ENCODE data around the gene OXCT1. TPM values are rescaled to one million over a fixed set of nuclear protein-coding genes. Genes with fewer than 3 reads are reported as not detected.

Gene OXCT1
- total and polyA plus RNA-seq, 2 of the 8 experiments (the other 6 are each of a cell fraction or from before 2014, with no cell fraction given) = 10.1 to 28.2 TPM

- 84% methylated on average over 1 of the region's 1 CpG; no CpG with 5 or more reads in 1 of the 2 experiments for WGBS, 2 experiments (ENCODE audit: extremely low coverage in 1 of 2, insufficient coverage in 1 of 2, insufficient read length in 1 of 2, insufficient replicate concordance in 2 of 2, low coverage in 1 of 2, low lambda C conversion rate in 2 of 2, missing lambda C conversion rate in 1 of 2)
- no peak overlapping the region for H2BK12ac ChIP-seq (ENCODE audit: low read depth, low read length)
- H3K23me2 ChIP-seq (ENCODE audit: low read depth, low read length) = no peaks in the 10 kb centered on the region
- H2BK20ac ChIP-seq (ENCODE audit: low read length) = no peak overlapping the region
- H3K27me3 ChIP-seq (replicated peaks in 1 of 4; ENCODE audit: control insufficient read depth in 3 of 4, extremely low read depth in 1 of 4, insufficient read depth in 3 of 4, low read length in 3 of 4) = no peaks in the 10 kb centered on the region
- no peaks in the 10 kb centered on the region for H3K4me1 ChIP-seq (replicated peaks in 1 of 4; ENCODE audit: control insufficient read depth in 3 of 4, insufficient read depth in 4 of 4, low read length in 3 of 4)
- ChIA-PET POLR2A (ENCODE audit: partially characterized antibody) (no interaction called here), CTCF (ENCODE audit: partially characterized antibody) (interaction anchor here (0.6 kb wide), 1 partner anchor 472 kb away, joined by 3 read pairs; no protein-coding TSS in a partner anchor)
- no peak overlapping the region for H4K8ac ChIP-seq (ENCODE audit: extremely low read depth, insufficient read depth, low read length)
- FAIRE-seq = no peak
- no peak overlapping the region for H3K23ac ChIP-seq (ENCODE audit: insufficient read length)
- no peak overlapping the region for H2BK5ac ChIP-seq (ENCODE audit: low read depth, low read length)
- no peak overlapping the region for H2AFZ ChIP-seq (ENCODE audit: low read length)
- H3K9ac ChIP-seq (replicated peaks in 1 of 4; ENCODE audit: extremely low read depth in 1 of 4, low read depth in 3 of 4, low read length in 3 of 4) = no peak overlapping the region
- H3K79me1 ChIP-seq (ENCODE audit: low read depth, low read length) = no peaks in the 10 kb centered on the region
- H3K4me3 ChIP-seq (ENCODE audit: extremely low read depth in 1 of 4, insufficient read depth in 2 of 4, low read depth in 3 of 4, low read length in 4 of 4) = no peak overlapping the region
- H3K36me3 ChIP-seq (ENCODE audit: control insufficient read depth in 2 of 4, insufficient read depth in 4 of 4, low read length in 3 of 4) = peaks cover 0 to 2% (median 0%) of the 10 kb centered on the region in 4 experiments; a peak in 1 of 8 replicates
- H3K18ac ChIP-seq (ENCODE audit: extremely low read depth, low read length) = no peak overlapping the region
- no peak overlapping the region for H2BK120ac ChIP-seq (replicated peaks; ENCODE audit: low read depth, low read length)
- TF ChIP-seq SIRT6 (IDR thresholded peaks at IDR 0.05; ENCODE audit: low read length) (no peak), CBX5 (IDR thresholded peaks at IDR 0.05; ENCODE audit: low read depth, low read length) (no peak), CHD1 (IDR thresholded peaks at IDR 0.05; ENCODE audit: low read depth, low read length) (no peak), POU5F1 (IDR thresholded peaks at IDR 0.05; ENCODE audit: low read depth, low read length) (no peak), RNF2 (IDR thresholded peaks at IDR 0.05; ENCODE audit: borderline replicate concordance, low read depth, low read length, missing control alignments, poor library complexity, severe bottlenecking) (no peak), SAP30 (IDR thresholded peaks at IDR 0.05; ENCODE audit: insufficient read depth, insufficient replicate concordance, low read length) (no peak), NRF1 (IDR thresholded peaks at IDR 0.05; ENCODE audit: low read depth, low read length) (no peak), CHD2 (IDR thresholded peaks at IDR 0.05; ENCODE audit: low read length) (no peak), BRCA1 (IDR thresholded peaks at IDR 0.05; ENCODE audit: low read depth, low read length) (no peak), ASH2L (IDR thresholded peaks at IDR 0.05; ENCODE audit: low read length) (no peak), SP2 (IDR thresholded peaks at IDR 0.05; ENCODE audit: low read length) (no peak)
- no peak overlapping the region; the same call in 1 of the 2 replicates for H3K27ac ChIP-seq (ENCODE audit: low read depth, low read length)
- H3K9me3 ChIP-seq (ENCODE audit: insufficient read depth in 2 of 2, low read depth in 1 of 2, low read length in 1 of 2) = no peaks in the 10 kb centered on the region
- no peak overlapping the region for H2BK15ac ChIP-seq (ENCODE audit: low read length)
- no peak overlapping the region for H2AK5ac ChIP-seq (ENCODE audit: low read depth, low read length)
- no peak overlapping the region for H3K56ac ChIP-seq (replicated peaks; ENCODE audit: insufficient read length, low read depth, low read length)
- no peak overlapping the region for H3K14ac ChIP-seq (ENCODE audit: insufficient read length)
- no peaks in the 10 kb centered on the region for H3K79me2 ChIP-seq (ENCODE audit: control insufficient read depth in 1 of 2, insufficient read depth in 2 of 2, low read length in 2 of 2)
- H4K5ac ChIP-seq (ENCODE audit: insufficient read length, low read depth, low read length) = no peak overlapping the region
- no peak overlapping the region for H3K4me2 ChIP-seq (ENCODE audit: insufficient read depth in 1 of 2, low read depth in 2 of 2, low read length in 2 of 2)
- H4K91ac ChIP-seq (replicated peaks; ENCODE audit: insufficient read length, low read length) = no peak overlapping the region
- no peak for DNase-seq (ENCODE audit: low read depth in 1 of 2, low spot score in 2 of 2)
- H4K20me1 ChIP-seq (replicated peaks in 1 of 2; ENCODE audit: control insufficient read depth in 1 of 2, insufficient read depth in 2 of 2, low read length in 2 of 2) = no peaks in the 10 kb centered on the region
- no peak overlapping the region for H3K4ac ChIP-seq (replicated peaks; ENCODE audit: insufficient read length, low read depth, low read length)
These were observed 122.5 kb downstream of the OXCT1 start for GRCh38 chr5:41747708-41748107.

All from H1 (cell line).